ENCODE results near the gene HOXA4. TPM values are rescaled to one million over a fixed set of nuclear protein-coding genes. Genes with fewer than 3 reads are reported as not detected.
A peak's percentile ranks its signal among the peaks of the same experiment; 100 is the strongest.

The HOXA4 gene
- total RNA-seq, 1 donor from 2014 or later = 0.31 TPM

GRCh38 chr7:27165996-27166530, 35.5 kb upstream of the HOXA4 start:
- DNase-seq (ENCODE audit: low spot score) = no peak
- Mint-ChIP-seq H3K4me1 (ENCODE audit: unreplicated experiment) (peaks cover 38% of the 10 kb centered on the region), H3K4me3 (ENCODE audit: unreplicated experiment) (no peak overlapping the region), H3K27me3 (ENCODE audit: unreplicated experiment) (peaks cover 31% of the 10 kb centered on the region), H3K36me3 (ENCODE audit: low read depth, unreplicated experiment) (peaks cover 4% of the 10 kb centered on the region), H3K27ac (ENCODE audit: unreplicated experiment) (no peak overlapping the region), H3K9me3 (ENCODE audit: unreplicated experiment) (no peaks in the 10 kb centered on the region)
- TF ChIP-seq CTCF (IDR thresholded peaks at IDR 0.05; ENCODE audit: unreplicated experiment) = no peak

- no peak for DNase-seq (ENCODE audit: low spot score)
- no peak for TF ChIP-seq CTCF (IDR thresholded peaks at IDR 0.05; ENCODE audit: unreplicated experiment)
- peaks cover 33% of the 10 kb centered on the region for H3K27me3 Mint-ChIP-seq (ENCODE audit: unreplicated experiment)
- peaks cover 4% of the 10 kb centered on the region for H3K36me3 Mint-ChIP-seq (ENCODE audit: low read depth, unreplicated experiment)
- peaks cover 34% of the 10 kb centered on the region for H3K4me1 Mint-ChIP-seq (ENCODE audit: unreplicated experiment)
- H3K27ac Mint-ChIP-seq (ENCODE audit: unreplicated experiment) = no peak within 1 kb of the TSS
- H3K4me3 Mint-ChIP-seq (ENCODE audit: unreplicated experiment) = peak within 1 kb of the TSS; percentile 77
- H3K9me3 Mint-ChIP-seq (ENCODE audit: unreplicated experiment) = no peaks in the 10 kb centered on the region
Observed at GRCh38 chr7:27165089-27165995, 34.8 kb upstream of the HOXA4 start, which contains the start of gene HOXA9. Gene HOXA9, minus strand, starts transcription at chr7:27165537. Its CDS starts 80 bp downstream, at chr7:27165457.

GRCh38 chr7:27164367-27165088, 34.0 kb upstream of the HOXA4 start:
- no peaks in the 10 kb centered on the region for H3K9me3 Mint-ChIP-seq (ENCODE audit: unreplicated experiment)
- TF ChIP-seq CTCF (IDR thresholded peaks at IDR 0.05; ENCODE audit: unreplicated experiment) = no peak
- H3K27me3 Mint-ChIP-seq (ENCODE audit: unreplicated experiment) = peaks cover 33% of the 10 kb centered on the region
- H3K27ac Mint-ChIP-seq (ENCODE audit: unreplicated experiment) = no peak overlapping the region
- H3K4me1 Mint-ChIP-seq (ENCODE audit: unreplicated experiment) = peaks cover 31% of the 10 kb centered on the region
- peaks cover 4% of the 10 kb centered on the region for H3K36me3 Mint-ChIP-seq (ENCODE audit: low read depth, unreplicated experiment)
- no peak overlapping the region for H3K4me3 Mint-ChIP-seq (ENCODE audit: unreplicated experiment)
- DNase-seq (ENCODE audit: low spot score) = peak; percentile 60

- Mint-ChIP-seq H3K27ac (ENCODE audit: unreplicated experiment) (no peak overlapping the region), H3K9me3 (ENCODE audit: unreplicated experiment) (no peaks in the 10 kb centered on the region), H3K36me3 (ENCODE audit: low read depth, unreplicated experiment) (peaks cover 4% of the 10 kb centered on the region), H3K27me3 (ENCODE audit: unreplicated experiment) (peaks cover 36% of the 10 kb centered on the region), H3K4me1 (ENCODE audit: unreplicated experiment) (peaks cover 31% of the 10 kb centered on the region), H3K4me3 (ENCODE audit: unreplicated experiment) (no peak overlapping the region)
- DNase-seq (ENCODE audit: low spot score) = no peak
- no peak for TF ChIP-seq CTCF (IDR thresholded peaks at IDR 0.05; ENCODE audit: unreplicated experiment)
Observed at GRCh38 chr7:27164045-27164366, 33.4 kb upstream of the HOXA4 start.
